T-helper 22 cell (primary cell): ENCODE measurements around the gene PCGF3.

Experiments used
- DNase-seq: peaks from one replicate; pipeline ENCODE4 v3.0.0-alpha.2; 2020; ENCODE audit warnings: low read depth

The PCGF3 gene

GRCh38 chr4:784401-785331 lies 79.0 kb downstream of the PCGF3 start:
- no peak for DNase-seq

- DNase-seq: no peak
Measured at GRCh38 chr4:785332-786073, 79.9 kb downstream of the PCGF3 start.

DNA sequence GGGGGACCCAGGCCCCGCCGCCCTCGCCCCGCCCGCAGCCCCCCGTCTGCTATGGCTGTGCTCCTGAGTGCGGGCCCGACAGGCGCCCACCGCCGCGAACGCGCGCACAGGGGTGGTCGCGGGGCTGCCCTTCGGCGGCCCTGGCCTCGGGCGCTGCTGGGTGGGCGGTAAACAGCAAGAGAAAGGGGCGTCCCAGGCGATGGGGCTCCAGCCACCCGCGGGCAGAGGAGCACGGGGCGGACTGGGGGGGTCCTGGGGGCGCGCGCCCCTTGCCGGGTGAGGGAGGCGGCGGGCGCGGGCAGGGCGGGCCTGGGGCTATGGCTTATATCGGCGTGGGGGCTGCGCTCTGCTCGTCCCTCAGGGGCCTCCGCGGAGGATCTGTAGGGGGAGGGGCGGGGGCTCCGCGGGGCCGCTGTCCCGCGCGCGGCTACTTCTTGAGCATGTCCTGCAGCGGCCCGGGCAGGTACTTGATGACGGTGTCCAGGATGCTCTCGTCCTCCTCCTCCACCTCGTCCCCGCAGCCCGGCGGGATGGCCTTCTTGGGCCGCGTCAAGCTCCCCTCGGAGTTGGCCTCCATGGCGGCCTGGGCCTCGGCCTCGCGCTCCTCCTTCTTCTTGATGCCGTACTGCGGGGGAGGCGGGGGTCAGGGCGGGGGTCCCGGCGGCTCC lies 80.6 kb downstream of the PCGF3 start:
- DNase-seq: no peak

- no peak for DNase-seq
Measured at GRCh38 chr4:786861-787300, 81.2 kb downstream of the PCGF3 start.

DNA sequence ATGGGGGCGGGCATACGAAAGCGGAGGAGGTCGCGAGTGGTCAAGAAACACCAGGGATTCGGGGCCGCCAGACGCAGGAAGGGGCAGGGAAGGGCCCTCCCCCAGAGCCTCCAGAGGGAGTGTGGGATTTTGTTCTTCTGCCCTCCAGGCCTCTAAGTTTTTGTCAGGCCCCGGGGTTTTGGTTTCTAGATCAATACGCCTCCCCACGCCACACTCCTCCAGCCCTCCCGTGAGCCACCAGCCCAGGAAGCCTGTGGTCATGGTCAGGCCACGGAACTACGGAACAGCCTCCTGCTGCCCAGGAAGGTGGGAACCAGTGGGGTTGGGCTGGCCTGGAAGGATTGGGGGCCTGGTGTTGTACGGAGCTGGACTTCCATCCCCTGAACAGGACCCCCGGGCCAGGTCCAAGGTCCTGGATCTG lies 81.9 kb downstream of the PCGF3 start:
- DNase-seq: no peak

GRCh38 chr4:788006-788635 lies 82.5 kb downstream of the PCGF3 start:
- no peak for DNase-seq

GRCh38 chr4:788636-789297 lies 83.1 kb downstream of the PCGF3 start:
- no peak for DNase-seq

DNA sequence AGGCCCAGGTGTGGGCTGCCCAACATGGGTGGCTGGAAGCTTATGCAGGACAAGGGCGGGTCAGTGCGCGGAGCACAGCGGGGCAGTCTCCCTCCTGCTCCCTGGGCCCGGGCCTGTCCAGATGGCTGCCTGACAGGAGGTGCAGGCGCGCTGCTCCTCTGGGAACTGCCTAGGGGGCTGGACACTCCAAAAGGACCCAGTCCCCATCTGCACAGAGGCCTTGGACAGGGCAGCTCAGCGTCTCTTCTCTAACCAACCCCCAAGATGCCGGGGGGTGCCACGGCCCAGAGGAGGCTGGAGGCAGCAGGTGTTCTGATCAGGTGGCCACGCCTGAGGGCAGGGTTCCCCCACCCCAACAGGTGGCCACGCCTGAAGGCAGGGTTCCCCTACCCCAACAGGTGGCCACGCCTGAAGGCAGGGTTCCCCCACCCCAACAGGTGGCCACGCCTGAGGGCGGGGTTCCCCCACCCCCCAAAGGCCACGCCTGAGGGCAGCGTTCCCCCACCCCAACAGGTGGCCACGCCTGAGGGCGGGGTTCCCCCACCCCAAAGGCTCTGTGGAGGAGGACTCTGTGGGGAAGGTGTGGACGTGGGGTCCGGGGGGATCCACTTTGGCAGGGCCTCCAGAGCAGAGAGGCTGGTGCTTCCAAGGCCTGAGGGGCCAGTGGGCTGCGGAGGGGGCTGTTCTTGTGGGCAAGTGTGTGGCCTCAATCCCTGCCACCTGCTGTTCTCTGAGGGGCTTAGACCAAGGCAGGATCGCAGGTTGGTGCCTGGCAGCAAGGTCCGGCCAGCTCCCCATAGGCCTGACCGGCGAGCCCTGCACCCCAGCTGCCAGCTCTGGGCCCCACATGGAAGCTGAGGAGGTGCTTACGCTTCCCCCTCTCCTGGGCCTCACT lies 84.2 kb downstream of the PCGF3 start:
- no peak for DNase-seq

DNA sequence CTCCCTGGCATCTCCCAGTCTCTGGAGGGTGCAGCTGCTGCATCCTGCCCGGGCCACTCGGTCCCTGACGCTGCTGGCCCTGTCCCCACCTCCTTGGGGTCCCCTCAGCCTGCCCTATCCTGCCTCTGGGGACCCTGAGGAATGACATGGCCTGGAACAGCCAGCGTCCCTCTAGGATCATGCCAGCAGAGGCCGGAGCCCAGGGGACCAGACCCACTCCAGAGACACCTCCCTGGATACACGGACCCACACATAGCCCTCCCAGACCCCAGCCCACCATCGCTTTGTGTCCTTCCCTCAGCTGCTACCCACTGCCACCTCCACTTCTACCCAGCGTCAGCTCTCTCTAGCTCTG lies 84.8 kb downstream of the PCGF3 start:
- DNase-seq: no peak

DNA sequence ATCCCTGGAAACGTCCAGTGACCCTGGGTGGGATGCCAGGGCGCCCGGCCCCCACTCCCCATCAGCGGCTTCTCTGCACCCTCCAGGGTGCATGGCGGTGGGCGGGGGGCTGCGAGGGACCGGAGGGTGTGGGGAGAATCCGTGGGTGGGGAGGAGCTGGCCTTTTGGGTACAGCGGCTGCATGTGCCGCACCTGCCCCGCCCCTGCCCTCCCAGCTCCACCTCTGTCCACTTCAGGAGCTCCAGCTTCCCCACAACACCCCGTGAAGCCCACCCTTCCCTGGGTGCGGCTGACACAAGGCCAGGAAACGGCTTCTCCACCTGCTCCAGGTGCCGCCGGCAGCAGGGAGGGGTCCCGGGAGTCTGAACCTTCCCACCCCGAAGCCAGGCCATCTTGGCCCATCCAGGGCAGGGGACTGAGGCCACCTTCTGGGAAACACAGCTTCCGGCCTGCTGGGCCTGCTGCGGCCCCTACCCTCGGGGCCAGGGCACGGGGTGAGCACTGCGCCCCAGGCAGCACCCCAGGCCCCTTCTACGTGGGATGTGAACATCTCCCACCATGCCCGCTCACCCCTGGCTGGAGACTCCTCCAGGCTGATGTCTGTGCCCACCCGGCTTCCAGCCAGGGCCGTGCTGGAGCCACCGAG lies 85.7 kb downstream of the PCGF3 start:
- DNase-seq: no peak

DNA sequence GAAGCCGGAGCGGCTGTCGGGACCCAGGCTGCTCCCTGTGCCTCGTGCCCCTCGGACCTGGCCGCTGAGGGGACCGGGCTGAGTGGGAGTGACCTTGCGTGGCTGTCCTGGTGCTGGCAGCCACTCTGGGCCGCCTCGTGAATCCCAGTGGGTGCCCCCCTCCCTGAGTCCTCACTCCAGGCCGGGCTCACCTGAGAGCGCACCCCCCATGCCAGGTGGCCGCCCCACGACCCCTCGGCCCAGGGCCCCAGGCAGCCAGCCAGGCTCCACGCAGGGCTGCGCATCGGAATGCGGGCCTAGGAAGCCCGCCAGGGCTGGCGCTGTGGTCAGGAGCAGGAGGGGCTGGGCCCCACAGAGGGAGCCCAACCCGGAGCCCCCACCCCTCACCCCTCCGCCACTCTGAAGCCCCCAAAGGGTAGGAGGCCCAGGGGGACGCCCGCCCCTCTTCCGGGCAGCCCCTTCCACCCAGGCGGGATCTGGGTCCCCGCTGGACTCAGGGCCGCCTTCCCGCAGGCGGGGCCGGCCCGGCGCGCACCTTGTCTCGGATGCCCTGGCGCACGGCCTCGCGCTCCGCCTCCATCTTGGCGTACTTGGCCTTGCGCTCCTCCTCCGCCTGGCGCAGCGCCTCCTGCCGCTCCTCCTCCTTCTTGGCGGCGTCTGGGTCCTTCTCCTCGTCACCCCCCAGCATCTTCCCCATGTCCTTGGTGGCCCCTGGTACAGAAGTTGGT lies 86.4 kb downstream of the PCGF3 start:
- DNase-seq: peak; percentile 13

GRCh38 chr4:792626-793092 lies 87.0 kb downstream of the PCGF3 start:
- no peak for DNase-seq

- no peak for DNase-seq
Measured at GRCh38 chr4:793093-793861, 87.6 kb downstream of the PCGF3 start.

GRCh38 chr4:793941-794621 lies 88.4 kb downstream of the PCGF3 start:
- DNase-seq: no peak

GRCh38 chr4:794900-795725 lies 89.5 kb downstream of the PCGF3 start:
- no peak for DNase-seq

- no peak for DNase-seq
Measured at GRCh38 chr4:795726-796119, 90.1 kb downstream of the PCGF3 start.

DNA sequence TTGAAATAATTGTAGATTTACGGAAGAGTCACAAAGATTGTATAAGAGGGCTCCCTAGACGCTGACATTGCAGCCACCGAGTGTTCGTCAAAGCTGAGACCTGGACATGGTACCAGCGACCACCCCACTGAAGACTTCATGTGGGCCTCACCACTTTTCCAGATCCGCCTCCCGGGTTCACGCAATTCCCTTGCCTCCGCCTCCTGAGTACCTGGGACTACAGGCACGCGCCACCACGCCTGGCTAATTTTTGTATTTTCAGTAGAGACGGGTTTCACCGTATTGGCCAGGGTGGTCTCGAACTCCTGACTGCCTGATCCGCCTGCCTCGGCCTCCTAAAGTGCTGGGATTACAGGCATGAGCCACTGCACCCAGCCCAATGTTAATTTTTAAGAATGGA lies 90.6 kb downstream of the PCGF3 start:
- no peak for DNase-seq
